ENCODE data around the gene CHAF1A.

Gene CHAF1A

DNA sequence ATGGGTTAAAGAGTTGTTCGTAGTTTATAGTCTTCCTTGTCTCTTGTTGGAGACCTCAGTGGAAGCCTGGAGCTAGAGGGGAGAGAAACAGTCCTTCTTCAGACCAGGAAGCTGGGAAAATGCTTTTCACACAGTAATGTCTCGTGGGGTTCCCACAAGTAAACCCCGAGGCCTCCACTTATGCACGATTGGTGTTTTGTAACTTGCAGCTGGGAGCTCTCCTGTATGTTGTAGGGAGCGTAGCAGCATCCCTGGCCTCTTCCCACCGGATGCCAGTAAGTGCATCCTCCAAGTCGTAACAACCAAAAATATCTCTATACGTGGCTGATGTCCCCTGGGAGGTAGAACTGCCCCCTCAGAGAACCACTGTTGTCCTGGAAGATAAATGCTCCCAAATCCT is 3.5 kb downstream of the CHAF1A start:
- no peak overlapping the region for H3K4me3 Mint-ChIP-seq
- peaks cover 63% of the 10 kb centered on the region for H3K4me1 Mint-ChIP-seq

GRCh38 chr19:4406626-4407025 is 4.2 kb downstream of the CHAF1A start:
- no peak for DNase-seq
- Mint-ChIP-seq H3K4me1 (peaks cover 57% of the 10 kb centered on the region), H3K27me3 (ENCODE audit: low read depth, poor library complexity) (no peaks in the 10 kb centered on the region), H3K9me3 (no peaks in the 10 kb centered on the region), H3K4me3 (no peak overlapping the region), H3K27ac (no peak overlapping the region), H3K36me3 (ENCODE audit: low read depth) (peaks cover 37% of the 10 kb centered on the region)
- TF ChIP-seq, protein P1, sequence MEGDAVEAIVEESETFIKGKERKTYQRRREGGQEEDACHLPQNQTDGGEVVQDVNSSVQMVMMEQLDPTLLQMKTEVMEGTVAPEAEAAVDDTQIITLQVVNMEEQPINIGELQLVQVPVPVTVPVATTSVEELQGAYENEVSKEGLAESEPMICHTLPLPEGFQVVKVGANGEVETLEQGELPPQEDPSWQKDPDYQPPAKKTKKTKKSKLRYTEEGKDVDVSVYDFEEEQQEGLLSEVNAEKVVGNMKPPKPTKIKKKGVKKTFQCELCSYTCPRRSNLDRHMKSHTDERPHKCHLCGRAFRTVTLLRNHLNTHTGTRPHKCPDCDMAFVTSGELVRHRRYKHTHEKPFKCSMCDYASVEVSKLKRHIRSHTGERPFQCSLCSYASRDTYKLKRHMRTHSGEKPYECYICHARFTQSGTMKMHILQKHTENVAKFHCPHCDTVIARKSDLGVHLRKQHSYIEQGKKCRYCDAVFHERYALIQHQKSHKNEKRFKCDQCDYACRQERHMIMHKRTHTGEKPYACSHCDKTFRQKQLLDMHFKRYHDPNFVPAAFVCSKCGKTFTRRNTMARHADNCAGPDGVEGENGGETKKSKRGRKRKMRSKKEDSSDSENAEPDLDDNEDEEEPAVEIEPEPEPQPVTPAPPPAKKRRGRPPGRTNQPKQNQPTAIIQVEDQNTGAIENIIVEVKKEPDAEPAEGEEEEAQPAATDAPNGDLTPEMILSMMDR (IDR thresholded peaks at IDR 0.05) = no peak

More for the DNA sequence above, 3.5 kb downstream of the CHAF1A start:
- no peaks in the 10 kb centered on the region for H3K9me3 Mint-ChIP-seq
- no peak overlapping the region for H3K27ac Mint-ChIP-seq
- TF ChIP-seq, protein P1 (IDR thresholded peaks at IDR 0.05) = no peak
- H3K27me3 Mint-ChIP-seq (ENCODE audit: low read depth, poor library complexity) = no peaks in the 10 kb centered on the region
- peaks cover 32% of the 10 kb centered on the region for H3K36me3 Mint-ChIP-seq (ENCODE audit: low read depth)
- no peak for DNase-seq

GRCh38 chr19:4409123-4409933 is 6.9 kb downstream of the CHAF1A start:
- Mint-ChIP-seq H3K4me1 (peaks cover 38% of the 10 kb centered on the region), H3K27ac (peak overlapping the region; percentile 66), H3K4me3 (no peak overlapping the region), H3K36me3 (ENCODE audit: low read depth) (peaks cover 61% of the 10 kb centered on the region), H3K9me3 (no peaks in the 10 kb centered on the region), H3K27me3 (ENCODE audit: low read depth, poor library complexity) (no peaks in the 10 kb centered on the region)
- TF ChIP-seq, protein P1 (IDR thresholded peaks at IDR 0.05) = no peak
- DNase-seq = no peak

- Mint-ChIP-seq H3K4me3 (no peak overlapping the region), H3K27me3 (ENCODE audit: low read depth, poor library complexity) (no peaks in the 10 kb centered on the region), H3K27ac (peak overlapping the region; percentile 32), H3K9me3 (no peaks in the 10 kb centered on the region), H3K4me1 (peaks cover 32% of the 10 kb centered on the region), H3K36me3 (ENCODE audit: low read depth) (peaks cover 64% of the 10 kb centered on the region)
- TF ChIP-seq, protein P1 (IDR thresholded peaks at IDR 0.05) = no peak
- DNase-seq = no peak
Observed at GRCh38 chr19:4413588-4413987, 11.1 kb downstream of the CHAF1A start.

DNA sequence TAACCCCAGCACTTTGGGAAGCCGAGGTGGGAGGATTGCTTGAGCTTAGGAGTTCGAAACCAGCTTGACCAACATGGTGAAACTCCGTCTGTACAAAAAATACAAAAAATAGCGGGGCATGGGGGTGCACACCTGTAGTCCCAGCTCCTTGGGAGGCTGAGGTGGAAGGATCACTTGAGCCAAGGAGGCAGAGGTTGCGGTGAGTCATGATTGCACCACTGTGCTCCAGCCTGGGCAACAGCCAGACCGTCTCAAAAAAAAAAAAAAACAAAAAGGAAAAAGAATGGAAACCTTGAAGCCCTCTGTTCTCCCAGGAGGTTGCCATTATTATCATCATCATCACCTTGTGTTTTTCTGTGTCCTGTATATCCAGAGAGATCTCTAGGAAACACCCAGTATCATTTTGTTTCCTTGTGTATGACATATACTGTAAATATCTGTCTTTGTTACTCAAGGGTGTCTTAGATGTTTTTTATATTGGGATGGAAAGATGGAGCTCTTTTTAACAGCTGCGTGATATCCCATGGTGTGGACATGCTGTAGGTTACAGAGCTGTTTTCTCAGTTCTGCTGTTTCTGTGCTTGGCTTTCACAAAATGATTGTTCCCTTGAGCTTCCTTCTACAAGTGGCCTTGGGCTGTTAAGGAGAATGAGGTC is 11.8 kb downstream of the CHAF1A start:
- peak overlapping the region; percentile 95 for H3K27ac Mint-ChIP-seq
- no peaks in the 10 kb centered on the region for H3K27me3 Mint-ChIP-seq (ENCODE audit: low read depth, poor library complexity)
- DNase-seq = no peak
- TF ChIP-seq, protein P1 (IDR thresholded peaks at IDR 0.05) = no peak
- no peak overlapping the region for H3K4me3 Mint-ChIP-seq
- H3K4me1 Mint-ChIP-seq = peaks cover 25% of the 10 kb centered on the region
- no peaks in the 10 kb centered on the region for H3K9me3 Mint-ChIP-seq
- H3K36me3 Mint-ChIP-seq (ENCODE audit: low read depth) = peaks cover 57% of the 10 kb centered on the region
